ENCODE results near the gene ABCC1. TPM values are rescaled to one million over a fixed set of nuclear protein-coding genes. Genes with fewer than 3 reads are reported as not detected.

The ABCC1 gene
- total and polyA plus RNA-seq, 2 of the 4 experiments (the other 2 are of a cell fraction), result 39.4 to 66.0 TPM

DNA sequence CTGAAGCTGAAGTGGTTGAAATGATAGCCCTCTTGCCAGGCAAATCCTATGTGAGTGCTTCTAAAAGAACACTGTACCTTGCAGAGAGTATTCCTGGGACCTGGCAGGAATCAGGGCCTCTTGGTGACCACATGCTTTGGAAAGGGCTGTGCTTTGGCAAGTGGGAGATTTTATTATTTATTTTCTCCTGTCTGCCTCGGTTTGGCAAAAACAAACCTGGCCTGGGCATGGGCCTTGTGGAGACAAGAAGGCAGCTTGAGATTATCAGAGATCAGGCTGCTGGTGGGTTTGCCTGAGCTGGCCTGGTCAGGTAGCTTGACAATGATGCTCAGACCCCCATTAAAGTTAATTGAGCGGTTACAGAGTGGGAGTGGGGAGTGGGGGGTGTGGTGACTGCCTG lies 24.6 kb downstream of the ABCC1 start:
- peak overlapping the region in 1 of 2 experiments; percentile 31; a peak in 2 of 4 replicates for H4K8ac ChIP-seq (ENCODE audit: low read depth in 2 of 2, low read length in 2 of 2)
- H3K23ac ChIP-seq (ENCODE audit: low read depth, low read length), result 0 out of 2 replicates have a peak overlapping the region, but pooled peaks have one; percentile 43
- H3K9me3 ChIP-seq (ENCODE audit: control insufficient read depth, insufficient read depth, low read length), result peaks cover 3% of the 10 kb centered on the region
- ChIA-PET CTCF (interaction anchor here (0.6 kb wide), 1 partner anchor 20 kb away, joined by 3 read pairs; no protein-coding TSS in a partner anchor), POLR2A (ENCODE audit: unreplicated experiment) (no interaction called here)
- peaks cover 57% of the 10 kb centered on the region for H3K9me1 ChIP-seq (ENCODE audit: insufficient read depth, low read length)
- H3K56ac ChIP-seq (ENCODE audit: extremely low read depth, insufficient read depth, low read length), result no peak overlapping the region
- no TSS peak for BruUV-seq (replicated peaks)
- no peak overlapping the region; the same call in 1 of the 2 replicates for H4K91ac ChIP-seq (ENCODE audit: insufficient read depth, low read depth, low read length)
- H2AK5ac ChIP-seq (ENCODE audit: low read depth, low read length), result peak overlapping the region; percentile 28; the same call in 1 of the 2 replicates
- no peak overlapping the region for H2AFZ ChIP-seq (replicated peaks; ENCODE audit: low read length, poor library complexity)
- dilution Hi-C loops (cut with HindIII; ENCODE audit: low sequenced_read_pairs, unreplicated experiment) (no loop called here), in situ Hi-C loops (cut with MboI; ENCODE audit: low sequenced_read_pairs) (no loop called here), intact Hi-C loops (cut with micrococcal nuclease) (no loop called here)
- no peak overlapping the region for H3K4me3 ChIP-seq (ENCODE audit: insufficient read depth, low read depth, low read length)
- peak overlapping the region; percentile 76 for H2BK5ac ChIP-seq (ENCODE audit: low read depth, low read length, poor library complexity, severe bottlenecking)
- no peak for ATAC-seq (ENCODE audit: low read depth)
- peak overlapping the region; percentile 42 for H2AK9ac ChIP-seq (replicated peaks; ENCODE audit: low read depth, low read length, poor library complexity)
- 0 out of 2 replicates have a peak overlapping the region, but pooled peaks have one; percentile 39 for H2BK20ac ChIP-seq (ENCODE audit: low read depth, low read length)
- peak overlapping the region; percentile 65 for H3K4ac ChIP-seq (ENCODE audit: low read depth, low read length)
- H3K79me1 ChIP-seq (ENCODE audit: low read depth in 1 of 2, low read length in 2 of 2), result peaks cover 34 to 91% of the 10 kb centered on the region in 2 experiments
- H4K5ac ChIP-seq (ENCODE audit: low read depth, low read length), result peak overlapping the region; percentile 45; the same call in 1 of the 2 replicates
- H3K18ac ChIP-seq (ENCODE audit: low read depth, low read length), result peak overlapping the region; percentile 26; the same call in 1 of the 2 replicates
- H2BK15ac ChIP-seq (ENCODE audit: low read depth, low read length), result no peak overlapping the region
- no peak for TF ChIP-seq RFX5 (IDR thresholded peaks at IDR 0.05; ENCODE audit: low read depth, low read length)
- no peak for TF ChIP-seq BHLHE40 (IDR thresholded peaks at IDR 0.05; ENCODE audit: low read depth, low read length)
- TF ChIP-seq NFE2L2 (IDR thresholded peaks at IDR 0.05; ENCODE audit: low read depth, low read length), result no peak
- TF ChIP-seq SMC3 (IDR thresholded peaks at IDR 0.05; ENCODE audit: low read depth, low read length), result no peak
- TF ChIP-seq CTCF (conservative IDR thresholded peaks at IDR 0.05; ENCODE audit: low read depth, low read length), result no peak
- TF ChIP-seq MXI1 (IDR thresholded peaks at IDR 0.05; ENCODE audit: borderline replicate concordance, low read depth, low read length), result no peak
- no peak for TF ChIP-seq CHD1 (IDR thresholded peaks at IDR 0.05; ENCODE audit: low read depth, low read length)
- no peak for TF ChIP-seq POLR2A (IDR thresholded peaks at IDR 0.05; ENCODE audit: low read depth, low read length)
- no peak for TF ChIP-seq MAFK (IDR thresholded peaks at IDR 0.05; ENCODE audit: low read depth, low read length)
- TF ChIP-seq FOS (IDR thresholded peaks at IDR 0.05; ENCODE audit: low read depth, low read length), result no peak
- H3K9ac ChIP-seq (ENCODE audit: low read depth, low read length), result no peak overlapping the region
- peaks cover 85% of the 10 kb centered on the region for H4K20me1 ChIP-seq (ENCODE audit: insufficient read depth, low read length)
- WGBS, 2 experiments (ENCODE audit: extremely low coverage in 2 of 2, insufficient read length in 1 of 2), result 80% methylated on average over 1 of the region's 2 CpGs; no CpG with 5 or more reads in 1 of the 2 experiments
- peak overlapping the region; percentile 49; the same call in 1 of the 2 replicates for H2BK120ac ChIP-seq (ENCODE audit: low read depth, low read length)
- H3K27me3 ChIP-seq (ENCODE audit: control insufficient read depth, insufficient read depth, low read length), result no peaks in the 10 kb centered on the region
- peaks cover 43% of the 10 kb centered on the region for H3K4me1 ChIP-seq (ENCODE audit: control insufficient read depth, insufficient read depth, low read length)
- H3K14ac ChIP-seq (replicated peaks; ENCODE audit: low read depth, low read length), result peak overlapping the region; percentile 55; the same call in 1 of the 2 replicates
- H3K4me2 ChIP-seq (ENCODE audit: low read depth, low read length), result no peak overlapping the region
- peaks cover 43% of the 10 kb centered on the region for H3K36me3 ChIP-seq (ENCODE audit: control insufficient read depth, insufficient read depth, low read length)
- H3K27ac ChIP-seq (ENCODE audit: insufficient read depth, low read length), result peak overlapping the region; percentile 48; the same call in 1 of the 2 replicates
- DNase-seq, result no peak

Measured in IMR-90 (cell line).